ENCODE data around the gene ARFGAP1.
"Not testable (repeated sequence)": the region's sequence is repeated elsewhere in the genome, so short reads cannot be mapped to it uniquely, and the experiment has no call there.

The ARFGAP1 gene

GRCh38 chr20:63297796-63298572, 25.4 kb downstream of the ARFGAP1 start:
- ChIA-PET CTCF (interaction anchor here (1.6 kb wide), 1 partner anchor 74 kb away, joined by 4 read pairs; no protein-coding TSS in a partner anchor), POLR2A (no interaction called here)
- TF ChIP-seq SUZ12 (IDR thresholded peaks at IDR 0.05) (no peak), HDGF (IDR thresholded peaks at IDR 0.05; ENCODE audit: borderline replicate concordance) (no peak)
- no peak for DNase-seq (ENCODE audit: extremely low spot score)

GRCh38 chr20:63298731-63299312, 26.2 kb downstream of the ARFGAP1 start:
- no peak for DNase-seq (ENCODE audit: extremely low spot score)
- no peak for TF ChIP-seq PKNOX1 (IDR thresholded peaks at IDR 0.05)
- TF ChIP-seq FOXK2 (IDR thresholded peaks at IDR 0.05) = no peak
- no peak for TF ChIP-seq TARDBP (IDR thresholded peaks at IDR 0.05)
- no peak for TF ChIP-seq FOXA1 (IDR thresholded peaks at IDR 0.05)
- no peak for TF ChIP-seq ELF4 (IDR thresholded peaks at IDR 0.05)
- TF ChIP-seq CTBP1 (IDR thresholded peaks at IDR 0.05; ENCODE audit: borderline replicate concordance) = no peak
- TF ChIP-seq ARNT (IDR thresholded peaks at IDR 0.05) = no peak
- TF ChIP-seq SP1 (IDR thresholded peaks at IDR 0.05) = no peak
- TF ChIP-seq LEF1 (IDR thresholded peaks at IDR 0.05; ENCODE audit: borderline replicate concordance) = no peak
- CTCF ChIA-PET = interaction anchor here (0.8 kb wide), 1 partner anchor 11 kb away, joined by 3 read pairs; no protein-coding TSS in a partner anchor
- POLR2A ChIA-PET = no interaction called here

GRCh38 chr20:63301671-63302070, 29.1 kb downstream of the ARFGAP1 start:
- ChIA-PET POLR2A (no interaction called here), CTCF (no interaction called here)
- no peak for DNase-seq (ENCODE audit: extremely low spot score)
- TF ChIP-seq NFRKB (IDR thresholded peaks at IDR 0.05) (no peak), ZNF384 (IDR thresholded peaks at IDR 0.05) (no peak), SUZ12 (IDR thresholded peaks at IDR 0.05) (no peak), HDGF (IDR thresholded peaks at IDR 0.05; ENCODE audit: borderline replicate concordance) (no peak), PKNOX1 (IDR thresholded peaks at IDR 0.05) (no peak), FOXM1 (IDR thresholded peaks at IDR 0.05; ENCODE audit: borderline replicate concordance) (no peak), CTBP1 (IDR thresholded peaks at IDR 0.05; ENCODE audit: borderline replicate concordance) (no peak), ARNT (IDR thresholded peaks at IDR 0.05) (no peak), L3MBTL2 (conservative IDR thresholded peaks at IDR 0.05) (no peak)

- TF ChIP-seq TARDBP (IDR thresholded peaks at IDR 0.05) = no peak
- TF ChIP-seq CTBP1 (IDR thresholded peaks at IDR 0.05; ENCODE audit: borderline replicate concordance) = no peak
- TF ChIP-seq NFRKB (IDR thresholded peaks at IDR 0.05) = no peak
- no peak for TF ChIP-seq L3MBTL2 (conservative IDR thresholded peaks at IDR 0.05)
- TF ChIP-seq PKNOX1 (IDR thresholded peaks at IDR 0.05) = no peak
- no peak for TF ChIP-seq ZNF384 (IDR thresholded peaks at IDR 0.05)
- TF ChIP-seq FOXK2 (IDR thresholded peaks at IDR 0.05) = no peak
- TF ChIP-seq LEF1 (IDR thresholded peaks at IDR 0.05; ENCODE audit: borderline replicate concordance) = no peak
- TF ChIP-seq BHLHE40 (IDR thresholded peaks at IDR 0.05; ENCODE audit: borderline replicate concordance) = no peak
- no peak for DNase-seq (ENCODE audit: extremely low spot score)
- POLR2A ChIA-PET = no interaction called here
- CTCF ChIA-PET = no interaction called here
Measured at GRCh38 chr20:63303095-63303666, 30.6 kb downstream of the ARFGAP1 start.

- ChIA-PET CTCF (no interaction called here), POLR2A (no interaction called here)
- no peak for TF ChIP-seq FOXM1 (IDR thresholded peaks at IDR 0.05; ENCODE audit: borderline replicate concordance)
- TF ChIP-seq ARNT (IDR thresholded peaks at IDR 0.05) = no peak
- TF ChIP-seq ZNF384 (IDR thresholded peaks at IDR 0.05) = no peak
- no peak for TF ChIP-seq FOXA1 (IDR thresholded peaks at IDR 0.05)
- no peak for TF ChIP-seq PKNOX1 (IDR thresholded peaks at IDR 0.05)
- no peak for TF ChIP-seq TARDBP (IDR thresholded peaks at IDR 0.05)
- TF ChIP-seq HDGF (IDR thresholded peaks at IDR 0.05; ENCODE audit: borderline replicate concordance) = no peak
- no peak for TF ChIP-seq LEF1 (IDR thresholded peaks at IDR 0.05; ENCODE audit: borderline replicate concordance)
- no peak for DNase-seq (ENCODE audit: extremely low spot score)
Measured at GRCh38 chr20:63305393-63305792, 32.8 kb downstream of the ARFGAP1 start.

- POLR2A ChIA-PET; DNase-seq (ENCODE audit: extremely low spot score): not testable (repeated sequence)
- CTCF ChIA-PET = interaction anchor here (0.5 kb wide), 1 partner anchor 83 kb away, joined by 3 read pairs; no protein-coding TSS in a partner anchor
Measured at GRCh38 chr20:63305933-63306672, 33.5 kb downstream of the ARFGAP1 start.
